Measurements from ENCODE around the gene LAMC1. TPM values are rescaled to one million over a fixed set of nuclear protein-coding genes. Genes with fewer than 3 reads are reported as not detected.
A peak's percentile ranks its signal among the peaks of the same experiment; 100 is the strongest.

LAMC1 gene
- total RNA-seq, 1 donor from 2014 or later = 100 TPM

DNA sequence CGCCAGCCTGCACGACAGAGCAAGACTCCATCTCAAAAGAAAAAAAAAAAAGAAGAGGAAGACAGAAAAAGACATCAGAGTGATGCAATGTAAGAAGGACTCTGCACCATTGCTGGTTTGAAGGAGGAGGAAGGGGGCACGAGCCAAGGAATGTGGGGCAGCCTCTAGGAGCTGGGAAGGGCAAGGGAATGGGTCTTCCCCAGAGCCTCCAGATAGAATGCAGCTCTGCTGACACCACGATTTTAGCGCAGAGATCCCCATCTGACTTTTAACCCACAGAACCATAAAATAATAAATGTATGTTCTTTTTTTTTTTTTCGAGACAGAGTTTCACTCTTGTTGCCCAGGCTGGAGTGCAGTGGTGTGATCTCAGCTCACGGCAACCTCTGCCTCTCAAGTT is 129.0 kb downstream of the LAMC1 start:
- DNase-seq (ENCODE audit: missing footprints) (no peak), ATAC-seq (no peak)
- intact Hi-C loops (cut with DNase I) = no loop called here

DNA sequence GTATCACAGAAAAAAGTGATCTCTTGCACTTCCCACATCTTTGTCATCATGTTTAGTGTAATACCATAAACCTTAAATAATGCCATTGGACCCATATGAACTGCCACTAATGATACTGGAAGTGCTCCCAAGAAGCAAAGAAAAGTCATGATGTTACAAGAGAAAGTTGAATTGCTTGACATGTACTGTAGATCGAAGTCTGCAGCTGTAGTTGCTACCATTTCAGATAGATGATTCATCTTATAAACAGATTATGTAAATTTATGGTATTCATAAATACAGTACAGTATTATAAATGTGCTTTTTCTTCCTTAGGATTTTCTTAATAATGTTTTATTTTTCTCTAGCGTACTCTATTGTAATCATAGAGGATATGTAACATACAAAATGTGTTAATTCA is 132.7 kb downstream of the LAMC1 start:
- DNase-seq (ENCODE audit: missing footprints) = no peak
- intact Hi-C loops (cut with DNase I) = no loop called here
- ATAC-seq = no peak

DNA sequence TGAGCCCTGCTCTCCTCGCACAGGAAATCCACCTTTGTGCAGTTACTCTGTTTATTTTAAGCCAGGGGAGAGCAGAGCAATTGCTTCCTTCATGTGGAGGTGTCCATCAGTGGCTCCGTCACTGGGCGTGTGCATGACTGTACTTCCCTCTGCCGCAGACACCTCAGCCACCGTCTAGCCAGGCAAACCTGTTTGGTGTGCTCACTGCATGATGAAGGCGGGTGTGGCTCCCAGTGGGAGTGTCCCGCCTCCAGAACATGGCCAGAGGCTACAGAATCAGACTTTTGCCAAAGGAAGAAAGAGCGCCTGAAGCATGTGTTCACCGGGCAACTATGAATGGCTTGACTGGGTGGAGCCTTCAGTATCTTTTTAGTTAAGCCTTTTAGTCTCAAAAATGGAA is 136.7 kb downstream of the LAMC1 start:
- ATAC-seq (no peak), DNase-seq (ENCODE audit: missing footprints) (no peak)
- intact Hi-C loops (cut with DNase I) = no loop called here

DNA sequence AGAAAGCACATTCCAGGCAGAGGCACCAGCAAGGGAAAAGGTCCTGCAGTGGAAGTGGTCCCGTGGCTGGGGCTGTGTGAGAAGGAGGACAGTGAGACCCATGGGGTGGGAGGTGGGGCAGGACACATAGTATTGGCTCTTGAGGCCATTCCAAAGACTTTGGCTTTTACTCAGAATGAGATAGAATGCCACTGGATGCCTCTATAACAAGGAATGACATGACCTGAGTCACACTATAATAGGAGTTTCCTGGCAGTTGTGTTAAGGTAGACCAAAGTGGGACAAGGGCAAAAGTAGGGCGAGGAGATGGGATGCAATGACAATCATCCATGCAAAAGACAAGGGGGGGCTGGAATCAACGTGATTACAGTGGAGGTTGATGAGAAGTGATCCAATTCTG is 138.2 kb downstream of the LAMC1 start:
- intact Hi-C loops (cut with DNase I) = no loop called here
- ATAC-seq = no peak
- no peak for DNase-seq (ENCODE audit: missing footprints)

DNA sequence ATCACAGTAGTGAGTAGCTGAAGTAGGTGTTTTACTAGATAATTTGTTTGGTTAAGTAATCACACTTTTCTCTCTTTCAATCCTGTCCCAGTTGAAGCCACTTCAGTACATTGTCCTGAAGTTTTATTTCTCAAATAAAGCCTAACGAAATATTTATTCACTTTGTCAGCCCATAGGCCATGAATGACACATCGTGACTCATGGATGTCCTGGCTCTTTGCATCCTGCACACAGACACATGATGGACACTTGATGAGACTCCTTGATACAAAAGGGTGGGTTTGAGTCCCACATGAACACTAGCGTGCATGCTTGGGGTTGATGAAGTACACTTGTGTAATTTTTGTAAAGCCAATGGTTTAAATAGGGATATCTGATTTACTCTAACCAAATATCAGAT is 140.1 kb downstream of the LAMC1 start:
- ATAC-seq = no peak
- no peak for DNase-seq (ENCODE audit: missing footprints)
- intact Hi-C loops (cut with DNase I) = no loop called here

DNA sequence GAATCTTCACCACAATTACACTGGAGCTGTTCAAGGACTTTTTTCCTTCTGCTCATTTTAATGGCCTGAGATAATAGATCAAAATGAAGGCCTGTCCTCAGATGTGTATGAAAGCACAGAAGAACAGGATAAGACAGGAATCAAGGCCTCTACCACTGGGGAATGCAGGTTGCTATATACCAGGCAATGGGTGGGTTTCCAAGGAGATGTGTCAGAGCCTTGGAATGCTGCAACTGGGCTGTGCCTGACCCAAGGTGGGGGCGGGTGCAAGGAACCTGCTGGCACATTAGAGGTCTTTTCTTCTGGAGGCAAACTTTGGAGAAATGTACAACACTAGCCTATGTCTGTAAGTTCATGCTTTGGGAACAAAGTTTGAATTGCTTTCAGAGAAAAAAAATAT is 141.1 kb downstream of the LAMC1 start:
- no peak for ATAC-seq

DNA sequence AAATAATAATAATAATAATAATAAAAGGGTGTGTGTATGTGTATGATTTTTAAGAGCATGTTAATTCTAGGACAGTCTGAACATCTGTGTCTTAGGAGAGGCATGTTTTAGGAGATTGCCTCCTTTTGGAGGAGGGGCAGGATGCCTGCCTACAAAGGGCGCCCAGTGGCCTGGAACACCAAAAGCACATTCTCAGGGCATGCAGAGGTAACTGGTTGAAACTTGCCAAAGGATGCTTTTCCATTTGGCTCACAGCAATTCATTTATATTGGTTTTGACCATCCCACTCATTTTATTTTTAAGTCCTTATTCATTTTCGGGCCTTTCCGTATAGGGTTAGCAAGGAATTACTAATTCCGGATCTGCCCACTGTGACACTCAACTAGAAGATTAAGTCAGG is 141.7 kb downstream of the LAMC1 start:
- ATAC-seq (no peak), DNase-seq (ENCODE audit: missing footprints) (no peak)
- intact Hi-C loops (cut with DNase I) = no loop called here

More for the DNA sequence above, 141.1 kb downstream of the LAMC1 start:
- DNase-seq (ENCODE audit: missing footprints) = no peak
- intact Hi-C loops (cut with DNase I) = no loop called here

DNA sequence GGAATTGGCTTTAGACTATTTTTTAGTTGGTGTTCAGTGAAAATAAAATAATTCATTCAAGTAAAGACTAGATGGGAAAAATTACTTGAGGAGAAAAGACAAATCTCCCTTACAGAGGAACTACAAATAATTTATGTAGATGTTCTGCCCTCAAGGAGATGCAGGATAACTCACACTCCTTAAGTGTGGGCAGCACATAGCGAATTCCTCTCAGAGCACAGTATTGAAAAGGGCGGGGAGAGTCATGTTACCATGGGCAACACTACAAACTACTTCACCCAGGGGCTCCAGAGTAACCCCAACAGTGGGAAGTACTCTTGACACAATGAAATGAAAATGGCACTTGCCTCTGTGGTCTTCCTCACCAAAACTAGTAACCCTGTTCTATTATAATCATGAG is 142.2 kb downstream of the LAMC1 start:
- DNase-seq (ENCODE audit: missing footprints) (no peak), ATAC-seq (no peak)
- intact Hi-C loops (cut with DNase I) = no loop called here

DNA sequence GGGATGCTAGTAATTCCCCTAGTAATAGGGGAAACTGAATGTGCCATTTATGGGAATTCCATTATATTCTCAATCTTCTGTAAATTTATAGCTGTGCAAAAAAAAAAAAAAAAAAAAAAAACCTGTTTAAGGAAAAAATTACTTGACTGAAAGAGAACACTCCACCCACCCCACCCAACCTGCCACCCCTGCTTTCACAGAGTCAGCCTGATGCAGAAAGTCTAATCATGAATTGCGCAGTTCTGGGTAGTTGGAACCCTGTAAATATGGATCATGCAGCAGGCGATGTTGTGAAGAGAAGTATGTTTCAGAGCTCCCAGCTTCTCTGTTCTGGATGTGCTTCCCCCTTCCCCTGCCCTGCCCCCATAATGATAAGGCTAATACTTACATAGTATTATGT is 143.2 kb downstream of the LAMC1 start:
- intact Hi-C loops (cut with DNase I) = no loop called here
- ATAC-seq = no peak
- DNase-seq (ENCODE audit: missing footprints) = no peak

DNA sequence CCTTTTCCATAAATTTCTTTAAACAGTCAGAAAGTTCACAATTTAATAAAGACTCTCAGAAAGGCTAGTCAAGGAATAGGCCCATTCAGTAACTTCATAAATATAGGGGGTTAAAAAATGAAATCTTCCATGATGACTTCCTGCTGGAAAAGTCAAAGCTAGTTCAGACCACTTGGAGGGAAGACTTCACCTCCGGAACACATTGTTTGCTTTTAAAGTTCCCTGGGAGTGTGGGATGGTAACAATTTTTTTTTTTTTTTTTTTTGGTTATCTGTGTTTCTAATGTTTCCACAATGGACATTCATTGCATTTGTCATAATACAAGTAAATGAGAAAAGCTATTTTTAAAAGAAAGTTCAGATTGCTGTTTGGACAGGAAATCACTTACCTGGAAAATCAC is 144.5 kb downstream of the LAMC1 start:
- no peak for DNase-seq (ENCODE audit: missing footprints)
- ATAC-seq = no peak
- intact Hi-C loops (cut with DNase I) = no loop called here

DNA sequence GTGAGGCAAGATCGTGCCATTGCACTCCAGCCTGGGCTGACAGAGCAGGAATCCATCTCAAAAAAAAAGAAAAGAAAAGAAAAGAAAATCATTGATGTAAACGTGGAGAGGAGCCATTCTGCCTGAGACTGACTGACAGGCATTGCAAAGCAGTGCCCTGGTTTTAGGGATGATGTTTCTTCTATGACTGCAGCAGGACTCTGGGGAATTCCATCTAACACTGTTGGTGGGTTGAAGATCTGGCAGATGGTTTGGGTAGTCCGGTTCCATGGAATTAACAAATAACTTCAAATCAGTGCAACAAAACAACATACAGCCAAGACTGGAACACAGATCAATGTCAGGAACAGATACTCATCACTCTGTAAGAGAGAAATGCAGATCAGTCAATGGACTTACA is 145.1 kb downstream of the LAMC1 start:
- no peak for ATAC-seq
- intact Hi-C loops (cut with DNase I) = no loop called here
- DNase-seq (ENCODE audit: missing footprints) = no peak

DNA sequence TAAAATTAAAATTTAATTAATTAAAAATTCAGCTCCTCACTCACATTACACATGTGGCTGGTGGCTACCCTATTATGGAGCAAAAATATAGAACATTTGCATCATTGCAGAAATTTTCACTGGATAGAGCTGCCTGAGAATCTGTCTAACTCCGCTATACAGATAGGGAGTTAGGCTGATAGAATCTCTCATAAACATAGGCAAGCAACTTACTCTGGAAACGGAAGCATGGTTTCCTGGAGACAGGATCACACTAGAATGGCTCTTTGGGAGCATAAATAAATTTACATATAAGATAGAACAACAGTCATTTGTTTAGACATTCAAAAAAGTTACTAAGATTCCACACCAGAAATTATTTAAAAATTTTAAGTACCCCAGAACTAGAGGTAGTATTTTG is 150.6 kb downstream of the LAMC1 start:
- DNase-seq (ENCODE audit: missing footprints) = no peak
- intact Hi-C loops (cut with DNase I) = no loop called here
- ATAC-seq = no peak

DNA sequence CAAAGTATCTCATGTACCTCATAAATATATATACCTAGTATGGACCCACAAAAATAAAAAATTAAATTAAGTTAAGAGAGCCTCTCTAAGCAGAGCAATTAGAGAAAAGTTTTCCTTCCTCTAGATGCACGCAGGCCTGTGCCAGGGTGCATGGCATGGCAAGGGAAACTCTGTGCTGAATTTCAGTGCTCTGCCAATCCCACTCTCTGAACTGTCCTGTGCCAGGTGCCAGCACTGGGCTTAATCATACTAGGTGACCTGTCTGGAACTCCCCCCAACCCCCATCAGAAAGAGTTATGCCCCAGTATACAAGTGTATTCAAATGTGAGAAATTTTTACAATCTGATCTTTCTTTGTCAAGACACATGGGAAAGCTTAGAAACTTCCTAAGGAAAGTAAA is 152.4 kb downstream of the LAMC1 start:
- ATAC-seq (peak; percentile 56), DNase-seq (ENCODE audit: missing footprints) (no peak)
- intact Hi-C loops (cut with DNase I) = loop anchor here (5.0 kb wide), 1 partner anchor 33 kb away; no protein-coding TSS in a partner anchor

DNA sequence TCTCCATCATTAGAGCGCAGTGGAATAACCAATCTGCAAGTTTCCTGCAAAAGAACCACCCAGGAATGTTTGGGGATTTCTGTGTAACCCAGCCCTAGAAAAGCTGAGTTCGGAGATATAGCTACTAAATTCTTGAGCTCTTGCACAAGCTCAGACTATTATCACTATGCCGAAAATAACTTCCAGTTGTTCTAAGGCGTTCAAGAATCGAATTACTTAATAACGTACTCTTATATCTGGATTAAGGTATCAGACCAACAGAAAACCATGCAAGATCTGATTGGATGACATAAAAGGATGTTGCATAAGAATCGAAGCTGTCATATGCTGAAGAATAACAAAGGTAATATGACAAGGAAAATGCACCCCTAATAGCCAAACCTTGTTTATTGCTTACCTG is 155.3 kb downstream of the LAMC1 start:
- intact Hi-C loops (cut with DNase I) = loop anchor here (5.0 kb wide), 1 partner anchor 36 kb away; no protein-coding TSS in a partner anchor
- ATAC-seq (no peak), DNase-seq (ENCODE audit: missing footprints) (no peak)

DNA sequence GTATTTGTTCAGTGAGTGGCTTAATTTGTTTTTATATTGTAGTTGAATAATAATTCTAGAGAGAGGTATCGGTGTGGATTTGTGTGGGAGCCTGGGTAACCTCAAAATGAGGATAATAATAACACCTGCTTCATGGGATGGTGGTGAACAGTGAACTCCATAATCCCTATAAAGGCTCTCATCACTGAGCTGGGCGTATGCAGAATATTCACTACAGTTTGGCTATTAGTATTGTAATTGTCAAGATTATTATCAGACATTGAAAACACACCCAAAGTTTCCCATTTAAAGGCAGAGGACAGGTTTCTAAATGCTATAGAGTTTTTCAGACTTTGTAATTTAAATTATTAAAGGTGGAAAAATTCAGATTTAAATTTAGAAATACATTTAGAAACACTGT is 155.8 kb downstream of the LAMC1 start:
- ATAC-seq (no peak), DNase-seq (ENCODE audit: missing footprints) (no peak)

DNA sequence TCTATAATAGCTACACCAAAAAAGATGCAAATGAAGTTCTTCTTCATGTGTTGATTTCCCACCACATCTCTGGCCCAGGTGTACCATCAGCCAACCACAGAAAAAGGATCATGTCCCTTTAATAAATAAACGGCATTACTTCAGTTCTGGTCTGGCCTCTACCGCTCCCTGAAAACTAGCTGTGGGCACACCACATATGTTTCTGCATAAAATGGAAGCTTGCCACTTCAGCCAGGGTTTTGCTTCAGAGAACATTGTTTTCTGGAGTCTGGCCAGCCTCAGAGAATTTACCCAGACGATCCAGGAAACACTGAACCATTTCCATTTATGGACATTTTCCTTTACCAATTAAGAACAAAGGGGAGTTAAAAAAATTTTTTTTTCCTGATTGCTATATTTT is 157.0 kb downstream of the LAMC1 start:
- ATAC-seq (peak; percentile 68), DNase-seq (ENCODE audit: missing footprints) (no peak)
- intact Hi-C loops (cut with DNase I) = loop anchor here (2.0 kb wide), 1 partner anchor 157 kb away; the partner anchor contains the start of gene LAMC1

More for the DNA sequence above, 155.8 kb downstream of the LAMC1 start:
- intact Hi-C loops (cut with DNase I) = loop anchor here (5.0 kb wide), 1 partner anchor 37 kb away; no protein-coding TSS in a partner anchor

DNA sequence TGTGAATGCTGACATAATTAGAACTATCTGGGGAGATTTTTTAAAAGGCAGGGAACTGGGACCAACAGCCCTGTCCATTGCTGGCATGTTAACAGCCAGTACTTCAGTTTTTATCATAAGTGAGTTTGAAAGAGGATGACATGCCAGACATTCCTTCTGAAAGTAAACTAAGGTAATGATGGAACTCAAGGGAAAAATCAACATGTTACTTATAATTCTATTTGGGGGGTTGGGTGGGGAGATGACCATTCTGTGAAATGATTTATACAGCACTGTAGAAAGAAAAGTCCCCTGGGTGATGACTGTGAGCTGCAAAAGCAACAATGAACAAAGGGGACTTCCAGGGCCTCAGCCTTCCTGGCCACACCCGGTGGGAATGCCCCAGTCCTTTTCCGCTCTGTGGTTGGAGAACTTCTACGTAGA is 157.4 kb downstream of the LAMC1 start:
- DNase-seq (ENCODE audit: missing footprints) (no peak), ATAC-seq (peak; percentile 82)
- intact Hi-C loops (cut with DNase I) = loop anchor here (2.0 kb wide), 1 partner anchor 158 kb away; the partner anchor contains the start of gene LAMC1

DNA sequence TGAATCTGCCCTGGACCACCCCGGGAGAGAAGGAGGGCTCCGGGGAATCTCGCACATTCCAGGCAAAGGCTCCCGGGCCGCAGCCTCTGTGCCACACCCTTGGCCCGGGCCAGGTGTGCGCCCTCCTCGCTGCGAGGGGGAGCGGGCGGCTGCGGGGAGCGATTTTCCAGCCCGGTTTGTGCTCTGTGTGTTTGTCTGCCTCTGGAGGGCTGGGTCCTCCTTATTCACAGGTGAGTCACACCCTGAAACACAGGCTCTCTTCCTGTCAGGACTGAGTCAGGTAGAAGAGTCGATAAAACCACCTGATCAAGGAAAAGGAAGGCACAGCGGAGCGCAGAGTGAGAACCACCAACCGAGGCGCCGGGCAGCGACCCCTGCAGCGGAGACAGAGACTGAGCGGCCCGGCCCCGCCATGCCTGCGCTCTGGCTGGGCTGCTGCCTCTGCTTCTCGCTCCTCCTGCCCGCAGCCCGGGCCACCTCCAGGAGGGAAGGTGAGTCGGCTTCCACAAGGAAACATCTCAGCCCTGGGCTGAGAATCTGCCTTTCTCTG is 162.8 kb downstream of the LAMC1 start, which contains the start of gene LAMC2:
Gene LAMC2, plus strand, starts transcription at position 324 of the 550 bp plus-strand sequence. Its CDS starts 89 bp downstream, at position 413.
- peak; percentile 44 for ATAC-seq
- intact Hi-C loops (cut with DNase I) = no loop called here
- DNase-seq (ENCODE audit: missing footprints) = peak; percentile 66

DNA sequence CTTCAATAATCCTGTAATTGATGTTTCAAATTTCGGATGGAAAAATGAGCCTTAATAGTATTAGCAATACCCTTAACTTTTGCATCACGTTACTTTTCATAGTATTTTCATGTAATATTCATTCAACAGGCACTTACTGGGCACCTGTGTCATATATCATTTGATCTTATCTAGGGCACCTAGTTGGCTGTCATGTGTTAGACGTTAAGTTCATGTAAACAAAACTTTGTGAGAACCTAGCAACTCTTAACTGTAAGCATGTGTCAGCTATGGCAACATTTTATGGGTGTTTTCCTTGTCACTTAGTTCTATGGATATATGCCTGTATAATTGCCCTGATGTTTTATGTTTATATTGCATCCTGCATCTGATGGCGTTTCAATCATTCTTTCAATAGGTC is 163.6 kb downstream of the LAMC1 start:
- no peak for DNase-seq (ENCODE audit: missing footprints)
- intact Hi-C loops (cut with DNase I) = no loop called here
- ATAC-seq = no peak

DNA sequence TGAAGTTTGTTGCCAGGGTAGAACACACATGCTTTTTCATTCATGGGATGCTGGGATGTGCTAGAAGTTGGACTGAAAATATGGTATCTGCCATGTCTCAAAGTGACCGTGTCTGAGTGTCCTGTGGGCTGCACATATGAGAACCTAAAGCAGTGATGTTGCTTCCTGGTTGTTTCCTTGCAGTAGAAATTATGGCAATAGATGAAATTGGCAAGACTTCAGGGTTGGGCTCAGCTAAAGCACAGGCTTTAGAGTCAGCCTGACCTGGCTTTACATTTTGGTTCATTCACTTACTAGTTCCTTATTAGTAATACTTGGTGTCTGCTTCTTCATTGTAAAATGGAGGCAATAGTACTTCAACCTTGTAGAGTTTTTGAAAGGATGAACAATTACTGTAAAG is 165.0 kb downstream of the LAMC1 start:
- intact Hi-C loops (cut with DNase I) = no loop called here
- ATAC-seq = no peak
- no peak for DNase-seq (ENCODE audit: missing footprints)

DNA sequence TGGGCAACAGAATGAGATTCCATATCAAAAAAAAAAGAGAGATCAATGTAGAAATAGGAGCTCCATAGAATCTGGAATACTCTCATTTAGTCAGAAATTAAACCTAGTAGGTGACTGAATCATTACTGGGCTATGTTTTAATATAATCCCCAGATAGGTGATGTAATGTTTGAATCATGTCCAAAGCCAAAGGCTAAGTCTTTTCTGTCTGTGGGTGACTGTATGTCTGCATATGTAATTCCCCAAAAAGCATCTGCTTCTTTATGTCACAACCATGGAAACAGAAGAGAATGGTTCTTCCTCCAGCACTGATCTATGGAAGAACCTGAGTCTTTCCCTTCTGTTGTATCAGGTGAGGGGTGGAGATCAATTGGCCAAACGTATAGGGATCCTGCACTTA is 168.6 kb downstream of the LAMC1 start:
- ATAC-seq (no peak), DNase-seq (ENCODE audit: missing footprints) (no peak)
- intact Hi-C loops (cut with DNase I) = no loop called here

All from Right ventricle myocardium inferior (tissue), 1 donor.